Gastroesophageal sphincter (tissue), 3 donors: ENCODE results near the gene ATF7IP.

ENCODE experiments used
- POLR2A ChIP-seq, 2 donors: fragments of 450-650 bp; IDR thresholded peaks; one replicate each; pipeline ENCODE4 v1.6.1; 2017; ENCODE audit warnings: antibody characterized with exemption in 2 of 2, mild to moderate bottlenecking in 2 of 2, moderate library complexity in 1 of 2
- POLR2AphosphoS5 ChIP-seq: sonication (generic); formaldehyde crosslinking; IDR thresholded peaks from one replicate; pipeline ENCODE4 v1.6.1; 2017; ENCODE audit warnings: antibody characterized with exemption
- TF ChIP-seq, protein P1 (sequence below), 4 experiments: fragments of 200-600 bp in 2 of 4; fragments of 450-650 bp in 2 of 4; sonication (generic) in 1 of 4; IDR thresholded peaks; one replicate each; pipeline ENCODE4 v1.5.1; 2017 to 2019; ENCODE audit warnings: antibody characterized with exemption in 4 of 4, mild to moderate bottlenecking in 2 of 4, moderate library complexity in 2 of 4

DNA sequence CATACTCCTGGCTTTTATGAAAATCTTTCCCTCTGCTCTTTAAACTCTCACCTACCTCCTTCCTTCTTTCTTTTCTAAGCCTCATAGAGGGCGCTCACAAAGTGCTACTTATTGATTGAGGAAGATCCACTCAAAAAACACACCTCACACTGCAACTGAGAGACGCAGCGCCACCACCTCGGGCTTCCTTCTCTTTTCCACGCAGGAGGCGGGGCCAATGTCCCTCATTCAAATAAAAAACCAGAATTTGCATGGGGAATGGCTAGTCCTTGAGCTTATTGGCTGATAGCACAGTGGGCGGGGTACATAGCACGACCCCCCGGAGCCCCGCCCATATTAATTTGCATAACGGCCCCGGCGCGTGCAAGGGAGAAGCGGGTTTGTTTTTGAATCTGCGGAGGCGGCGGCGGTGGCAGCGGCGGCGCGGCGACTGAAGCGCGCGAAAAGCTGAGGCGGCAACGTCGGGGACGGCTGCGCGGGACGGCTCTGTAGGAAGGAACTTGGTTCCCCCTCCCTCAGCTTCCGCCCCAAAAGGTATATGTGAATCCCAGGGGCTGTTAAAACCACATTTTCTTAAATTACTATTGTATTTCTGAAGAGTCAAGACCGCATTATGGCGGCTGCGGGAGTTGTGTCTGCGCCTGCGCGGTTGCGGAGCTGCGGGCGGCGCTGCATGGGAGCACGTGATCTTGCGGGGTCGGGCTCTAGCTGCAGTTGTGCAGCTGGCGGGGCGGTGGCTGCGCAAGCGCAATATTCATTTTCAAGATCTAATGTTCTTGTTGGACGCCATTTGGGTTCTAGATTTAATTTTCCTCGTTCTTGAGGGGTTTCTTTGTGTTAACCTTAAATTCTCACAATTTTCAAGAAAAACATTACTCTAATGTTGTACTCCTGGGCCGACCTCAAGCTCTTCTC, at the start of gene ATF7IP:
- TF ChIP-seq, protein P1, sequence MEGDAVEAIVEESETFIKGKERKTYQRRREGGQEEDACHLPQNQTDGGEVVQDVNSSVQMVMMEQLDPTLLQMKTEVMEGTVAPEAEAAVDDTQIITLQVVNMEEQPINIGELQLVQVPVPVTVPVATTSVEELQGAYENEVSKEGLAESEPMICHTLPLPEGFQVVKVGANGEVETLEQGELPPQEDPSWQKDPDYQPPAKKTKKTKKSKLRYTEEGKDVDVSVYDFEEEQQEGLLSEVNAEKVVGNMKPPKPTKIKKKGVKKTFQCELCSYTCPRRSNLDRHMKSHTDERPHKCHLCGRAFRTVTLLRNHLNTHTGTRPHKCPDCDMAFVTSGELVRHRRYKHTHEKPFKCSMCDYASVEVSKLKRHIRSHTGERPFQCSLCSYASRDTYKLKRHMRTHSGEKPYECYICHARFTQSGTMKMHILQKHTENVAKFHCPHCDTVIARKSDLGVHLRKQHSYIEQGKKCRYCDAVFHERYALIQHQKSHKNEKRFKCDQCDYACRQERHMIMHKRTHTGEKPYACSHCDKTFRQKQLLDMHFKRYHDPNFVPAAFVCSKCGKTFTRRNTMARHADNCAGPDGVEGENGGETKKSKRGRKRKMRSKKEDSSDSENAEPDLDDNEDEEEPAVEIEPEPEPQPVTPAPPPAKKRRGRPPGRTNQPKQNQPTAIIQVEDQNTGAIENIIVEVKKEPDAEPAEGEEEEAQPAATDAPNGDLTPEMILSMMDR (IDR thresholded peaks at IDR 0.05): peak in 3 of 4 experiments; percentile 13 to 51 (median 29)
- peak; percentile 69 to 71 for TF ChIP-seq POLR2A (IDR thresholded peaks at IDR 0.05)
- TF ChIP-seq POLR2AphosphoS5: peak; percentile 72
